Osteocyte (in vitro differentiated cells): ENCODE results near the gene LAMC1. TPM values are rescaled to one million over a fixed set of nuclear protein-coding genes. Genes with fewer than 3 reads are reported as not detected.

ENCODE experiments used
- DNase-seq: peaks from one replicate; pipeline ENCODE4 v3.0.0; 2021; ENCODE audit warnings: mixed read lengths; ENCODE audit not compliant: unreplicated experiment; ENCODE audit errors: extremely low spot score
- H3K27ac Mint-ChIP-seq: one replicate; pipeline ENCODE4 v1.8.0; 2021; ENCODE audit warnings: mild to moderate bottlenecking, mixed read lengths; ENCODE audit not compliant: unreplicated experiment
- H3K27me3 Mint-ChIP-seq: one replicate; pipeline ENCODE4 v1.8.0; 2021; ENCODE audit warnings: mixed read lengths; ENCODE audit not compliant: unreplicated experiment
- H3K36me3 Mint-ChIP-seq: one replicate; pipeline ENCODE4 v1.8.0; 2021; ENCODE audit warnings: mixed read lengths; ENCODE audit not compliant: unreplicated experiment
- H3K4me1 Mint-ChIP-seq: one replicate; pipeline ENCODE4 v1.8.0; 2021; ENCODE audit warnings: mixed read lengths; ENCODE audit not compliant: unreplicated experiment
- H3K4me3 Mint-ChIP-seq: one replicate; pipeline ENCODE4 v1.8.0; 2021; ENCODE audit warnings: mild to moderate bottlenecking, moderate library complexity, mixed read lengths; ENCODE audit not compliant: unreplicated experiment
- H3K9me3 Mint-ChIP-seq: one replicate; pipeline ENCODE4 v1.8.0; 2021; ENCODE audit warnings: mixed read lengths; ENCODE audit not compliant: unreplicated experiment
- CTCF ChIP-seq: fragments of 200-600 bp; sonication (generic); IDR thresholded peaks from 2 replicates; pipeline ENCODE4 v1.5.0; 2021; ENCODE audit warnings: antibody characterized with exemption, mild to moderate bottlenecking, moderate library complexity
- total RNA-seq: library from RNA; stranded (reverse); gene quantifications from 2 replicates; pipeline ENCODE4 v1.2.1, GENCODE V29; 2021

Gene LAMC1
- total RNA-seq, 1 donor from 2014 or later = 384 TPM

GRCh38 chr1:183180218-183180617 is 157.0 kb downstream of the LAMC1 start:
- H3K4me1 Mint-ChIP-seq = peaks cover 29% of the 10 kb centered on the region
- peak overlapping the region; percentile 31 for H3K4me3 Mint-ChIP-seq
- H3K27me3 Mint-ChIP-seq = no peaks in the 10 kb centered on the region
- no peak for DNase-seq
- no peaks in the 10 kb centered on the region for H3K36me3 Mint-ChIP-seq
- H3K27ac Mint-ChIP-seq = peak overlapping the region; percentile 89
- TF ChIP-seq CTCF = no peak
- no peaks in the 10 kb centered on the region for H3K9me3 Mint-ChIP-seq

- Mint-ChIP-seq H3K4me1 (peaks cover 32% of the 10 kb centered on the region), H3K36me3 (no peaks in the 10 kb centered on the region), H3K9me3 (no peaks in the 10 kb centered on the region), H3K27me3 (no peaks in the 10 kb centered on the region), H3K4me3 (peak overlapping the region; percentile 31), H3K27ac (peak overlapping the region; percentile 89)
- no peak for TF ChIP-seq CTCF
- DNase-seq = no peak
These were observed 157.4 kb downstream of the LAMC1 start for GRCh38 chr1:183180634-183181056.

GRCh38 chr1:183185941-183186490 is 162.8 kb downstream of the LAMC1 start, which contains the start of gene LAMC2:
TSS of gene LAMC2 (plus strand) at chr1:183186264. CDS start at chr1:183186353, 89 bp downstream.
- H3K27ac Mint-ChIP-seq = peak within 1 kb of the TSS; percentile 46
- no peaks in the 10 kb centered on the region for H3K27me3 Mint-ChIP-seq
- H3K36me3 Mint-ChIP-seq = no peaks in the 10 kb centered on the region
- H3K4me3 Mint-ChIP-seq = peak within 1 kb of the TSS; percentile 72
- no peak for DNase-seq
- peaks cover 22% of the 10 kb centered on the region for H3K4me1 Mint-ChIP-seq
- TF ChIP-seq CTCF = peak; percentile 60
- H3K9me3 Mint-ChIP-seq = no peaks in the 10 kb centered on the region

- Mint-ChIP-seq H3K4me1 (peaks cover 24% of the 10 kb centered on the region), H3K9me3 (no peaks in the 10 kb centered on the region), H3K27me3 (no peaks in the 10 kb centered on the region), H3K36me3 (no peaks in the 10 kb centered on the region), H3K4me3 (no peak overlapping the region), H3K27ac (no peak overlapping the region)
- TF ChIP-seq CTCF = no peak
- no peak for DNase-seq
These were observed 163.6 kb downstream of the LAMC1 start for GRCh38 chr1:183186841-183187240.

- no peak for DNase-seq
- no peak for TF ChIP-seq CTCF
- Mint-ChIP-seq H3K4me3 (no peak overlapping the region), H3K27me3 (no peaks in the 10 kb centered on the region), H3K9me3 (no peaks in the 10 kb centered on the region), H3K36me3 (no peaks in the 10 kb centered on the region), H3K4me1 (peaks cover 28% of the 10 kb centered on the region), H3K27ac (no peak overlapping the region)
These were observed 165.0 kb downstream of the LAMC1 start for GRCh38 chr1:183188240-183188639.
